GM12873 (cell line): Measurements from ENCODE around the gene SWT1.

ENCODE experiments used
- TF ChIP-seq, protein P1 (sequence below): IDR thresholded peaks from 2 replicates; pipeline ENCODE4 v1.5.1; 2012; ENCODE audit warnings: low read depth, mild to moderate bottlenecking, moderate library complexity, low read length, control low read depth; ENCODE audit not compliant: insufficient read depth; ENCODE audit errors: missing control alignments

Gene SWT1

DNA sequence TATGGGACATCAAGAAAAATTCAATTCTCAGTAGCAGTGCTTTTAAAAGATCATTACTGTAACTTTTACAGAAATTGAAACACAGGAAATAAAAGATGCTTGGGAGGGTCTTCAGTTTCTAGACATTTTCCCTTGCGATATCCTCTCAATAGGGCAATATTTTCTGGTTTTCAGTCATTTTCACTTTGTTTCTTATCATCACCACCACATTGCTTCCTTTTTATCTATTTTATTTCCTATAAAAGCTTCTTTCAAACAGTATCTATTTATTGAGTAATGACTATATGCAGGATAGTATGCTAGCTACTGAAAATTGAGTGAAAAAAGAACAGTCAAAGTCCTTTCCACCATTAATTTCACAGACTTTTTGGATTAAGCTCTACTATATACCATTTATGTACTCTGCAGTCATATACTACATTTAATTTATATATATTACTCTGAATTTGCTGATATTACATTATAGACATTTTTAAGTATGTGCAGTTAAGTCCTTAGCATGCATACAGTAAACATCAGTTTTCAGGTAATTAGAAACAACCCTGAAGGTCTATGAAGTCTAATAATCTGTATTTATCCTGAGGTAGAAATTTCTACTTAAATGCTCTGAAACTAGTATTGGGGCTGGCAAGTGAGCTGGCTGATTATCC, 18.9 kb upstream of the SWT1 start:
- TF ChIP-seq, protein P1, sequence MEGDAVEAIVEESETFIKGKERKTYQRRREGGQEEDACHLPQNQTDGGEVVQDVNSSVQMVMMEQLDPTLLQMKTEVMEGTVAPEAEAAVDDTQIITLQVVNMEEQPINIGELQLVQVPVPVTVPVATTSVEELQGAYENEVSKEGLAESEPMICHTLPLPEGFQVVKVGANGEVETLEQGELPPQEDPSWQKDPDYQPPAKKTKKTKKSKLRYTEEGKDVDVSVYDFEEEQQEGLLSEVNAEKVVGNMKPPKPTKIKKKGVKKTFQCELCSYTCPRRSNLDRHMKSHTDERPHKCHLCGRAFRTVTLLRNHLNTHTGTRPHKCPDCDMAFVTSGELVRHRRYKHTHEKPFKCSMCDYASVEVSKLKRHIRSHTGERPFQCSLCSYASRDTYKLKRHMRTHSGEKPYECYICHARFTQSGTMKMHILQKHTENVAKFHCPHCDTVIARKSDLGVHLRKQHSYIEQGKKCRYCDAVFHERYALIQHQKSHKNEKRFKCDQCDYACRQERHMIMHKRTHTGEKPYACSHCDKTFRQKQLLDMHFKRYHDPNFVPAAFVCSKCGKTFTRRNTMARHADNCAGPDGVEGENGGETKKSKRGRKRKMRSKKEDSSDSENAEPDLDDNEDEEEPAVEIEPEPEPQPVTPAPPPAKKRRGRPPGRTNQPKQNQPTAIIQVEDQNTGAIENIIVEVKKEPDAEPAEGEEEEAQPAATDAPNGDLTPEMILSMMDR, result no peak

GRCh38 chr1:185139246-185139645, 17.7 kb upstream of the SWT1 start:
- TF ChIP-seq, protein P1, result no peak

DNA sequence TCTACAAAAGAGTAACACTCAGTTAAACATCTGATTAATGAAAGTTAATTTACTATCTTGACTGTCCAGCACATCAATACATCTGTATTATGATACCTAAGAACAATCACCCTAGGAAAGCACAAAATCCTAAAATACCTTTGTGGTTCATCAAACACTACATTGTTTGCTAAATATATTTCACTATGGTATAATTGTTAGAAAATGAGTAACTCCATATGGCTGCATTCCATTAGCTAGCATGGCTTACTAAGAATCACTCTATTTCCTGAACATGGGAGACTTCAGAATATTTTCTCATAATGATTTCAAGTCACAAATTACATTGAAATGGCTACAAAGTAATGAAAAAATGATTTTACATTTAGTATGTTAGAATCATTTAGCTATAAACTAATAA, 12.7 kb upstream of the SWT1 start:
- TF ChIP-seq, protein P1, result no peak

- TF ChIP-seq, protein P1, result no peak
Measured at GRCh38 chr1:185151215-185151614, 5.8 kb upstream of the SWT1 start.

GRCh38 chr1:185152187-185152767, 4.7 kb upstream of the SWT1 start:
- TF ChIP-seq, protein P1, result no peak

GRCh38 chr1:185154912-185155513, 2.0 kb upstream of the SWT1 start:
- TF ChIP-seq, protein P1, result no peak

GRCh38 chr1:185155600-185156287, 1.2 kb upstream of the SWT1 start:
- TF ChIP-seq, protein P1, result no peak
